ENCODE data around the gene CRP. TPM values are rescaled to one million over a fixed set of nuclear protein-coding genes. Genes with fewer than 3 reads are reported as not detected.

CRP gene
- polyA plus RNA-seq (2012; ENCODE audit: insufficient read length, low read depth), result not detected

- no peak for TF ChIP-seq TAF1 (IDR thresholded peaks at IDR 0.05; ENCODE audit: borderline replicate concordance, insufficient read depth, low read length)
- no peak for TF ChIP-seq REST (IDR thresholded peaks at IDR 0.05; ENCODE audit: insufficient read depth in 1 of 2, low read depth in 2 of 2, low read length in 2 of 2)
- TF ChIP-seq SIN3A (IDR thresholded peaks at IDR 0.05; ENCODE audit: borderline replicate concordance, insufficient read depth, low read length), result no peak
- TF ChIP-seq FOXP2 (optimal IDR thresholded peaks at IDR 0.05; ENCODE audit: borderline replicate concordance, extremely low read depth, extremely low read length, insufficient read depth), result no peak
- TF ChIP-seq POLR2AphosphoS5 (IDR thresholded peaks at IDR 0.05; ENCODE audit: low read depth, low read length), result no peak
These were observed at the start of gene CRP for GRCh38 chr1:159714529-159714928. Gene CRP (minus strand): TSS chr1:159714589. CDS start chr1:159714485, 104 bp downstream.

- TF ChIP-seq REST (IDR thresholded peaks at IDR 0.05; ENCODE audit: insufficient read depth in 1 of 2, low read depth in 2 of 2, low read length in 2 of 2) (no peak), SIN3A (IDR thresholded peaks at IDR 0.05; ENCODE audit: borderline replicate concordance, insufficient read depth, low read length) (no peak), FOXP2 (optimal IDR thresholded peaks at IDR 0.05; ENCODE audit: borderline replicate concordance, extremely low read depth, extremely low read length, insufficient read depth) (no peak), POLR2AphosphoS5 (IDR thresholded peaks at IDR 0.05; ENCODE audit: low read depth, low read length) (no peak), TAF1 (IDR thresholded peaks at IDR 0.05; ENCODE audit: borderline replicate concordance, insufficient read depth, low read length) (no peak)
These were observed 49.3 kb upstream of the CRP start for GRCh38 chr1:159763686-159764085.

- no peak for TF ChIP-seq FOXP2 (optimal IDR thresholded peaks at IDR 0.05; ENCODE audit: borderline replicate concordance, extremely low read depth, extremely low read length, insufficient read depth)
- TF ChIP-seq TAF1 (IDR thresholded peaks at IDR 0.05; ENCODE audit: borderline replicate concordance, insufficient read depth, low read length), result no peak
- no peak for TF ChIP-seq REST (IDR thresholded peaks at IDR 0.05; ENCODE audit: insufficient read depth in 1 of 2, low read depth in 2 of 2, low read length in 2 of 2)
- TF ChIP-seq POLR2AphosphoS5 (IDR thresholded peaks at IDR 0.05; ENCODE audit: low read depth, low read length), result no peak
- TF ChIP-seq SIN3A (IDR thresholded peaks at IDR 0.05; ENCODE audit: borderline replicate concordance, insufficient read depth, low read length), result no peak
These were observed 42.0 kb upstream of the CRP start for GRCh38 chr1:159756397-159756796.

GRCh38 chr1:159755451-159756007 lies 41.1 kb upstream of the CRP start:
- TF ChIP-seq TAF1 (IDR thresholded peaks at IDR 0.05; ENCODE audit: borderline replicate concordance, insufficient read depth, low read length) (no peak), REST (IDR thresholded peaks at IDR 0.05; ENCODE audit: insufficient read depth in 1 of 2, low read depth in 2 of 2, low read length in 2 of 2) (no peak), FOXP2 (optimal IDR thresholded peaks at IDR 0.05; ENCODE audit: borderline replicate concordance, extremely low read depth, extremely low read length, insufficient read depth) (no peak), POLR2AphosphoS5 (IDR thresholded peaks at IDR 0.05; ENCODE audit: low read depth, low read length) (no peak), SIN3A (IDR thresholded peaks at IDR 0.05; ENCODE audit: borderline replicate concordance, insufficient read depth, low read length) (no peak)

All from PFSK-1 (cell line).